ENCODE measurements around the gene KIF18B.

The KIF18B gene

GRCh38 chr17:44979426-44979995 lies 31.9 kb upstream of the KIF18B start:
- H3K9ac ChIP-seq (ENCODE audit: low read length), result no peak overlapping the region
- peaks cover 27% of the 10 kb centered on the region for H3K27me3 ChIP-seq (ENCODE audit: control insufficient read depth, insufficient read depth, low read length)
- H3K9me3 ChIP-seq (ENCODE audit: control insufficient read depth, low read length), result no peaks in the 10 kb centered on the region
- no peak overlapping the region for H3K4me3 ChIP-seq (ENCODE audit: low read length)
- peaks cover 55% of the 10 kb centered on the region for H3K4me1 ChIP-seq (ENCODE audit: control insufficient read depth, insufficient read depth, low read length)
- H3K36me3 ChIP-seq (ENCODE audit: control insufficient read depth, insufficient read depth, low read length), result no peaks in the 10 kb centered on the region

GRCh38 chr17:44978807-44979206 lies 31.2 kb upstream of the KIF18B start:
- Histone ChIP-seq H3K9me3 (ENCODE audit: control insufficient read depth, low read length) (no peaks in the 10 kb centered on the region), H3K4me1 (ENCODE audit: control insufficient read depth, insufficient read depth, low read length) (peaks cover 55% of the 10 kb centered on the region), H3K27me3 (ENCODE audit: control insufficient read depth, insufficient read depth, low read length) (peaks cover 27% of the 10 kb centered on the region), H3K9ac (ENCODE audit: low read length) (no peak overlapping the region), H3K4me3 (ENCODE audit: low read length) (no peak overlapping the region), H3K36me3 (ENCODE audit: control insufficient read depth, insufficient read depth, low read length) (no peaks in the 10 kb centered on the region)

GRCh38 chr17:44977814-44978550 lies 30.4 kb upstream of the KIF18B start:
- Histone ChIP-seq H3K36me3 (ENCODE audit: control insufficient read depth, insufficient read depth, low read length) (no peaks in the 10 kb centered on the region), H3K4me3 (ENCODE audit: low read length) (no peak overlapping the region), H3K9me3 (ENCODE audit: control insufficient read depth, low read length) (no peaks in the 10 kb centered on the region), H3K4me1 (ENCODE audit: control insufficient read depth, insufficient read depth, low read length) (peaks cover 55% of the 10 kb centered on the region), H3K27me3 (ENCODE audit: control insufficient read depth, insufficient read depth, low read length) (peaks cover 27% of the 10 kb centered on the region), H3K9ac (ENCODE audit: low read length) (no peak overlapping the region)

DNA sequence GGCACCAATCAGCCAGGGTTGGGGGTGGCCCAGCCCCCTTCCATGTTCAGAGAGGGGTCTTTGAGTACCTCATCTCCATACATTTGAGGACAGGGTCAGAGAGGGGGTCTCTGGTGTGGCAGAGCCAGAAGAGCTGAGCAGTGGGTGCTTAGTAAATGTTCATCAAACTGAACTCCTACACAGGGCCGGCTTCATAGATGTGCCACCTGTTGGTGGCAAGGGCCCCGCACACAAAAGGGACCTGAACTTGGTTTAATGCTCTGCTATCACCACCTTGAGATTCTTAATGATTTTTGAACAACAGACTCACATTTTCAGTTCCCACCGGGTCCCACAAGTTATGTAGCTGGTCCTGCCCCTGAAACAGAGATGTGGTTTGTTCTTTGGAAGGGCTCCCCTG lies 29.5 kb upstream of the KIF18B start:
- H3K4me1 ChIP-seq (ENCODE audit: control insufficient read depth, insufficient read depth, low read length), result peaks cover 54% of the 10 kb centered on the region
- no peaks in the 10 kb centered on the region for H3K36me3 ChIP-seq (ENCODE audit: control insufficient read depth, insufficient read depth, low read length)
- no peak overlapping the region for H3K9ac ChIP-seq (ENCODE audit: low read length)
- H3K4me3 ChIP-seq (ENCODE audit: low read length), result no peak overlapping the region
- H3K9me3 ChIP-seq (ENCODE audit: control insufficient read depth, low read length), result no peaks in the 10 kb centered on the region
- peaks cover 31% of the 10 kb centered on the region for H3K27me3 ChIP-seq (ENCODE audit: control insufficient read depth, insufficient read depth, low read length)

GRCh38 chr17:44976206-44976605 lies 28.6 kb upstream of the KIF18B start:
- Histone ChIP-seq H3K4me1 (ENCODE audit: control insufficient read depth, insufficient read depth, low read length) (peaks cover 45% of the 10 kb centered on the region), H3K27me3 (ENCODE audit: control insufficient read depth, insufficient read depth, low read length) (peaks cover 33% of the 10 kb centered on the region), H3K9ac (ENCODE audit: low read length) (no peak overlapping the region), H3K9me3 (ENCODE audit: control insufficient read depth, low read length) (no peaks in the 10 kb centered on the region), H3K4me3 (ENCODE audit: low read length) (no peak overlapping the region), H3K36me3 (ENCODE audit: control insufficient read depth, insufficient read depth, low read length) (no peaks in the 10 kb centered on the region)

DNA sequence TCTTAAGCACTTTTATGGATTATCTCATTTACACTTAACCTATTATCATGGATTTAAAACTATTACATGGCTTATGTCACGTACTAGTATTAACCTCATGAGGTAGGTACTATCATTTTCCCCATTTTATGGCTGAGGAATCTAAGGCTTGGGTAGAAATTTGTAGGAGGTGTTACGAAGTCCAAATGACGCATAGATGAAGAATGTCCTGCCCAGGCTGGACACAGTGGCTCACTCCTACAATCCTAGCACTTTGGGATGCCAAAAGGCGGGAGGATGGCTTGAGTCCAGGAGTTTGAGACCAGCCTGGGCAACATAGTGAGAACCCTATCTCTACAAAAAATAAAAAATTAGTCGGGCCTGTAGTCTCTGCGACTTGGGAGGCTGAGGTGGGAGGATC lies 25.4 kb upstream of the KIF18B start:
- Histone ChIP-seq H3K36me3 (ENCODE audit: control insufficient read depth, insufficient read depth, low read length) (no peaks in the 10 kb centered on the region), H3K4me1 (ENCODE audit: control insufficient read depth, insufficient read depth, low read length) (peaks cover 32% of the 10 kb centered on the region), H3K9me3 (ENCODE audit: control insufficient read depth, low read length) (no peaks in the 10 kb centered on the region), H3K27me3 (ENCODE audit: control insufficient read depth, insufficient read depth, low read length) (peaks cover 53% of the 10 kb centered on the region), H3K4me3 (ENCODE audit: low read length) (no peak overlapping the region), H3K9ac (ENCODE audit: low read length) (no peak overlapping the region)

DNA sequence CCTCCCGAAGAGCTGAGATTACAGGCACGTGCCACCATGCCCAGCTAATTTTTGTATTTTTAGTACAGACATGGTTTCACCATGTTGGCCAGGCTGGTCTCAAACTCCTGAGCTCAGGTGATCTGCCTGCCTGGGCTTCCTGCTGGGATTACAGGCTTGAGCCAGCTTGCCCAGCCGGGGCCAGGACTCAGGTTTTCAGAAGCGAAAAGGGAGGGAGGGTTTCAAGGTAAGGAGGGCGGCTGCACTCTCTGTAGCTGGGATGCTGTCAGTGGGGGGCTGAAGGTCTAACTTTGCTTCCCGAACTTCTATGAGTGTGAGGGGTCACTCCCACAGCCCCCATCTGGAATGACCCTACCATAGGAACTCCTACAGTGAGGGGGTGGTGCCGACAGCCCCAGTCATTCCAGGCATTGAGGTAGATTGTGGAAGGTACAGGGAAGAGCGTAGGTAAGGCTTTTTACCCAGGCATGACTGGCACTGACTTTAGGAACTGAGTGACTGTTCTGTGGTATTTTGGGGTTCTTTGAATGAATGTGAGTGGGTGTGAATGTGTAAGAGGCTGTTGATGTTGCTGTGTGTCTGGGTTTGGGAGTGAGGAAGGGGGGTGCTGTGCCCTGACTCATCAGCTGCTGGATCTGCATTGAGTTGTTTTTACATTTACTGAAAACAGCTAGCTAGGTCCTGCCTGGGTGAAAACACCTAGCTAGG lies 24.4 kb upstream of the KIF18B start:
- Histone ChIP-seq H3K36me3 (ENCODE audit: control insufficient read depth, insufficient read depth, low read length) (no peaks in the 10 kb centered on the region), H3K9ac (ENCODE audit: low read length) (no peak overlapping the region), H3K4me3 (ENCODE audit: low read length) (no peak overlapping the region), H3K9me3 (ENCODE audit: control insufficient read depth, low read length) (no peaks in the 10 kb centered on the region), H3K27me3 (ENCODE audit: control insufficient read depth, insufficient read depth, low read length) (peaks cover 59% of the 10 kb centered on the region), H3K4me1 (ENCODE audit: control insufficient read depth, insufficient read depth, low read length) (peaks cover 27% of the 10 kb centered on the region)

DNA sequence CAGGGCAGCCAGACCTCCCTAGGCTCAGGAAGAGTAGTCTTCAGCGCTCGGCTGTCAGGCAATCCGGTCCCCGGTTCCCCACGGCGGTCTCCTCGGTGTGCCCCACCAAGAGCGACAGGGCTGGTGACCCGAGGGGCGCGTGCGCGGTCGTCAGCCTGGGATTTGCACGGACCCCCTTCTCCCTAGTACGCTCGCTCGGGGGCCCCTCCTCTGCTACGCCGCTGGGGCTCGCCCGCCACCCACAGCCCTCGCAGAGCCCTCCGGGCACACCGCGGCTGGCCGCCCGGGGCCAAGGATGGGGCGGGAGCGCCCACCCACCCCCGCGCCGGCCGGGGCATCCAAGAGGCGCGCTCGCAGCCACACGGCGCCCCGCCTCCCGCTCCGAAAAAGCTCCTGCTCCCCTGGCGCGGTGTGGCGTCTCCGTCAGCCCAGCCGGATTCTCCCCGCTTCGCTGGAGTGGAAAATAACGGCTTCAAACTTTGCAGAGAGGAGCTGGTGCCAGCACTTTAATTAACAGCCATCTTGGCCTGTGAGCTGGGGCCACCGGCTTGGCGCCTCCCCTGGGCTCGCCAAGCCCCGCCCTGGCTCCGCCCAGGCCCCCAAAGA lies 22.7 kb upstream of the KIF18B start:
- H3K4me3 ChIP-seq (ENCODE audit: low read length), result no peak overlapping the region
- peak overlapping the region; percentile 1 for H3K9ac ChIP-seq (ENCODE audit: low read length)

DNA sequence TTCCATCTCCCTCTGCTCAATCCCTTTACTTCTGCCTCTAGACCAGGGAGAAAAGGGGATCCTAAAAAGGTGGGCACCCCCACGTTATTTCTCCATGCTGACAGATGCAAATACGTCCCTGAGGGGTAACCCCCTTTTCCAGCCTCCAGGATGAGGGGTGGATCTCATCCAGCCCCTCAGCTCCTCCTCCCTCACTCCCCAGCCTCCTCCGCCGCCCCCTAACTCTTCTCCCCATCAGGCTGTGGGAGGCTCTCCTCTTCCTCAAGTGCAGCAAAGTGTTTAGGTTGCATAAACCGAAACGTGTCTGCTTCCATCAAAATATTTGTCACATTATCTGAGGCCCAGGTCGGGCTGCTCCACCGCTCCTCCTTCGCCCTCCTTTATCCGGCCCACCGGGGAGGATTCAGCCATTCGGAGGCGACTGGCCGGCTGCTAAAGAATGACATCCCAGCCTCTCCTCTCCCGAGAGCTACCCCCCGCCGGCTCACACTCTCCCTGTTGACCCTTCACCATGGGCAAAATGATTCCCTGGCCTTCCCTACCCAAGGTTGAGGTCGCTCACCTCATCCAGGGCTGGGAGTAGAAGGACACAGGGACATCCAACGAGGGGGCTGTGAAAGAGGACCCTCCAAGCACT lies 21.7 kb upstream of the KIF18B start:
- peaks cover 26% of the 10 kb centered on the region for H3K4me1 ChIP-seq (ENCODE audit: control insufficient read depth, insufficient read depth, low read length)
- peaks cover 64% of the 10 kb centered on the region for H3K27me3 ChIP-seq (ENCODE audit: control insufficient read depth, insufficient read depth, low read length)
- H3K4me3 ChIP-seq (ENCODE audit: low read length), result no peak overlapping the region
- H3K36me3 ChIP-seq (ENCODE audit: control insufficient read depth, insufficient read depth, low read length), result no peaks in the 10 kb centered on the region
- H3K9ac ChIP-seq (ENCODE audit: low read length), result no peak overlapping the region
- no peaks in the 10 kb centered on the region for H3K9me3 ChIP-seq (ENCODE audit: control insufficient read depth, low read length)

More for the DNA sequence above, 22.7 kb upstream of the KIF18B start:
- Histone ChIP-seq H3K9me3 (ENCODE audit: control insufficient read depth, low read length) (no peaks in the 10 kb centered on the region), H3K27me3 (ENCODE audit: control insufficient read depth, insufficient read depth, low read length) (peaks cover 65% of the 10 kb centered on the region), H3K4me1 (ENCODE audit: control insufficient read depth, insufficient read depth, low read length) (peaks cover 26% of the 10 kb centered on the region), H3K36me3 (ENCODE audit: control insufficient read depth, insufficient read depth, low read length) (no peaks in the 10 kb centered on the region)

DNA sequence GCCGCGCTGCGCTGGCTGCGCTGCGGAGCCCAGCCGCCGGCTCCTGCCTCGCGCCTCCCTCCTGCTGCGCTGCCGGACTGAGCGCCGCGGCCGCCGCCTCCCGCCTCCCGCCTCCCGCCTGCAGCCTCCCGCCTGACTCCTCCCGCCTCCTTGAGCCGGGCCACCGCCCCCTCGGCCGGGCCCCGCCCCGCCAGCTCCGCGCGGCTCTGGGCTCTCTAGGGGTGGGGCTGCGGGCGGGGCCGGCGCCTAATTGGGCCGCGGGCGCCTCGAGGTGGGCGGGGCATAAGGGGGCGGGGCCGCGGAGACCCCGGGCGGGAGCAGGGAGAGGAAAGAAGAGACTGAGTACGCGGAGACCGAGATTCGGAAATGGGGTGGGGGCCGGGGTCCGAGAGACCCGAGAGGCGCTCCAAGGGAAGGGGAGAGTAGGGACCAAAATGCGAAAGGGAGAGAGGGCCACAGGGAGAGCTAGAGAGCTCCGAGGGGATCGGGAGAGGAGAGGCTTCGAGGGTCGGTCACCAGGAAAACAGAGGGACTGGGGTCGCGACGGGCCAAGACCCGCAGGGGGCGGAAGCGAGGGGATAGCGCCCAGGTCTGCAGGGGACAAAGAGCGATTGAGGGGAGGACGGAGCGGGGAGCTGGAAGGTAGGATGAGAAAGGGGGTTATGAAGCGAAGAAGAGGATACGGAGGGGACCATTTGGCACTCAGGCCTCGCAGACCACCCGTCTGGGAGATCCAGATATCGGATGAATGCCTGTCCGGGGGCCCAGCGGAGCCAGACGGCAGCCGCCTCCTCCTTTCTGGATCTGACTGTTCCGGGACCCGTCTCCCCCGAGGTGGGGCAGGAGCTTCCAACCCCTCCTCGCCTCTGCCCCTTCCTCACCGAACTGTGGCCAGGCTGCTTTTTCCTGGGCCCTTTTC lies 20.9 kb upstream of the KIF18B start, which contains the start of gene C1QL1:
TSS of gene C1QL1 (minus strand) at position 79 of the 919 bp plus-strand sequence. CDS start 255 bp downstream, outside the sequence.
- peaks cover 26% of the 10 kb centered on the region for H3K4me1 ChIP-seq (ENCODE audit: control insufficient read depth, insufficient read depth, low read length)
- peaks cover 72% of the 10 kb centered on the region for H3K27me3 ChIP-seq (ENCODE audit: control insufficient read depth, insufficient read depth, low read length)
- H3K36me3 ChIP-seq (ENCODE audit: control insufficient read depth, insufficient read depth, low read length), result no peaks in the 10 kb centered on the region
- no peak within 1 kb of the TSS for H3K9ac ChIP-seq (ENCODE audit: low read length)
- peak within 1 kb of the TSS; percentile 31 for H3K4me3 ChIP-seq (ENCODE audit: low read length)
- no peaks in the 10 kb centered on the region for H3K9me3 ChIP-seq (ENCODE audit: control insufficient read depth, low read length)

GRCh38 chr17:44967907-44968224 lies 20.3 kb upstream of the KIF18B start:
- Histone ChIP-seq H3K9me3 (ENCODE audit: control insufficient read depth, low read length) (no peaks in the 10 kb centered on the region), H3K4me1 (ENCODE audit: control insufficient read depth, insufficient read depth, low read length) (peaks cover 26% of the 10 kb centered on the region), H3K36me3 (ENCODE audit: control insufficient read depth, insufficient read depth, low read length) (no peaks in the 10 kb centered on the region), H3K27me3 (ENCODE audit: control insufficient read depth, insufficient read depth, low read length) (peaks cover 71% of the 10 kb centered on the region), H3K4me3 (ENCODE audit: low read length) (no peak overlapping the region), H3K9ac (ENCODE audit: low read length) (no peak overlapping the region)
